Measurements from ENCODE around the gene ADAMTS2. TPM values are rescaled to one million over a fixed set of nuclear protein-coding genes. Genes with fewer than 3 reads are reported as not detected.

The ADAMTS2 gene
- total and polyA plus RNA-seq, 2 donors = 22.8 to 80.9 TPM

- Histone ChIP-seq H3K4me1 (ENCODE audit: insufficient read depth) (no peaks in the 10 kb centered on the region), H3K36me3 (ENCODE audit: insufficient read depth) (no peaks in the 10 kb centered on the region), H3K27ac (ENCODE audit: low read depth) (peak overlapping the region; percentile 14), H3K4me3 (ENCODE audit: low read depth, low read length) (no peak overlapping the region)
- peak; percentile 36 for DNase-seq (ENCODE audit: extremely low spot score)
- 35% methylated on average over 15 of the region's 15 CpGs for WGBS
Observed at GRCh38 chr5:179270581-179271427, 74.5 kb downstream of the ADAMTS2 start.

GRCh38 chr5:179269781-179270543 lies 75.3 kb downstream of the ADAMTS2 start:
- 57% methylated on average over 13 of the region's 13 CpGs for WGBS
- H3K27ac ChIP-seq (ENCODE audit: low read depth) = no peak overlapping the region
- H3K4me1 ChIP-seq (ENCODE audit: insufficient read depth) = no peaks in the 10 kb centered on the region
- DNase-seq (ENCODE audit: extremely low spot score) = no peak
- no peaks in the 10 kb centered on the region for H3K36me3 ChIP-seq (ENCODE audit: insufficient read depth)
- H3K4me3 ChIP-seq (ENCODE audit: low read depth, low read length) = no peak overlapping the region

GRCh38 chr5:179268966-179269693 lies 76.1 kb downstream of the ADAMTS2 start:
- Histone ChIP-seq H3K4me3 (ENCODE audit: low read depth, low read length) (no peak overlapping the region), H3K36me3 (ENCODE audit: insufficient read depth) (no peaks in the 10 kb centered on the region), H3K4me1 (ENCODE audit: insufficient read depth) (no peaks in the 10 kb centered on the region), H3K27ac (ENCODE audit: low read depth) (no peak overlapping the region)
- WGBS = 78% methylated on average over 12 of the region's 12 CpGs
- DNase-seq (ENCODE audit: extremely low spot score) = no peak

- Histone ChIP-seq H3K36me3 (ENCODE audit: insufficient read depth) (no peaks in the 10 kb centered on the region), H3K27ac (ENCODE audit: low read depth) (no peak overlapping the region), H3K4me3 (ENCODE audit: low read depth, low read length) (no peak overlapping the region), H3K4me1 (ENCODE audit: insufficient read depth) (no peaks in the 10 kb centered on the region)
- DNase-seq (ENCODE audit: extremely low spot score) = no peak
- WGBS = 83% methylated on average over 16 of the region's 16 CpGs
Observed at GRCh38 chr5:179268399-179268952, 76.8 kb downstream of the ADAMTS2 start.

GRCh38 chr5:179267671-179268083 lies 77.6 kb downstream of the ADAMTS2 start:
- Histone ChIP-seq H3K36me3 (ENCODE audit: insufficient read depth) (no peaks in the 10 kb centered on the region), H3K4me3 (ENCODE audit: low read depth, low read length) (no peak overlapping the region), H3K27ac (ENCODE audit: low read depth) (no peak overlapping the region), H3K4me1 (ENCODE audit: insufficient read depth) (no peaks in the 10 kb centered on the region)
- DNase-seq (ENCODE audit: extremely low spot score) = no peak
- WGBS = 52% methylated on average over 10 of the region's 10 CpGs

- H3K4me3 ChIP-seq (ENCODE audit: low read depth, low read length) = no peak overlapping the region
- H3K27ac ChIP-seq (ENCODE audit: low read depth) = no peak overlapping the region
- 70% methylated on average over 17 of the region's 17 CpGs for WGBS
- no peak for DNase-seq (ENCODE audit: extremely low spot score)
- no peaks in the 10 kb centered on the region for H3K4me1 ChIP-seq (ENCODE audit: insufficient read depth)
- H3K36me3 ChIP-seq (ENCODE audit: insufficient read depth) = no peaks in the 10 kb centered on the region
Observed at GRCh38 chr5:179267071-179267670, 78.1 kb downstream of the ADAMTS2 start.

GRCh38 chr5:179266291-179267070 lies 78.8 kb downstream of the ADAMTS2 start:
- 79% methylated on average over 13 of the region's 13 CpGs for WGBS
- Histone ChIP-seq H3K36me3 (ENCODE audit: insufficient read depth) (no peaks in the 10 kb centered on the region), H3K27ac (ENCODE audit: low read depth) (peak overlapping the region; percentile 15), H3K4me3 (ENCODE audit: low read depth, low read length) (no peak overlapping the region), H3K4me1 (ENCODE audit: insufficient read depth) (no peaks in the 10 kb centered on the region)
- DNase-seq (ENCODE audit: extremely low spot score) = no peak

GRCh38 chr5:179265514-179266290 lies 79.6 kb downstream of the ADAMTS2 start:
- no peaks in the 10 kb centered on the region for H3K4me1 ChIP-seq (ENCODE audit: insufficient read depth)
- WGBS = 9% methylated on average over 35 of the region's 35 CpGs
- DNase-seq (ENCODE audit: extremely low spot score) = peak; percentile 62
- H3K36me3 ChIP-seq (ENCODE audit: insufficient read depth) = no peaks in the 10 kb centered on the region
- no peak overlapping the region for H3K4me3 ChIP-seq (ENCODE audit: low read depth, low read length)
- peak overlapping the region; percentile 15 for H3K27ac ChIP-seq (ENCODE audit: low read depth)

- WGBS = 43% methylated on average over 24 of the region's 24 CpGs
- no peaks in the 10 kb centered on the region for H3K36me3 ChIP-seq (ENCODE audit: insufficient read depth)
- DNase-seq (ENCODE audit: extremely low spot score) = no peak
- no peaks in the 10 kb centered on the region for H3K4me1 ChIP-seq (ENCODE audit: insufficient read depth)
- H3K4me3 ChIP-seq (ENCODE audit: low read depth, low read length) = no peak overlapping the region
- no peak overlapping the region for H3K27ac ChIP-seq (ENCODE audit: low read depth)
Observed at GRCh38 chr5:179264783-179265513, 80.3 kb downstream of the ADAMTS2 start.

GRCh38 chr5:179264053-179264782 lies 81.0 kb downstream of the ADAMTS2 start:
- H3K36me3 ChIP-seq (ENCODE audit: insufficient read depth) = no peaks in the 10 kb centered on the region
- no peak for DNase-seq (ENCODE audit: extremely low spot score)
- WGBS = 92% methylated on average over 13 of the region's 13 CpGs
- no peak overlapping the region for H3K4me3 ChIP-seq (ENCODE audit: low read depth, low read length)
- H3K4me1 ChIP-seq (ENCODE audit: insufficient read depth) = no peaks in the 10 kb centered on the region
- H3K27ac ChIP-seq (ENCODE audit: low read depth) = no peak overlapping the region
